ENCODE data around the gene STAT3. TPM values are rescaled to one million over a fixed set of nuclear protein-coding genes. Genes with fewer than 3 reads are reported as not detected.
"Not testable (repeated sequence)": the region's sequence is repeated elsewhere in the genome, so short reads cannot be mapped to it uniquely, and the experiment has no call there.

The STAT3 gene
- total RNA-seq, 2 donors from 2014 or later = 189 to 505 TPM

- peak overlapping the region; percentile 77 to 91 for H3K27ac Mint-ChIP-seq
- no peak for DNase-seq (ENCODE audit: low spot score in 2 of 2)
- H3K9me3 Mint-ChIP-seq = no peaks in the 10 kb centered on the region
- peak; percentile 12 to 14 for ATAC-seq
- H3K36me3 Mint-ChIP-seq = peaks cover 39 to 62% of the 10 kb centered on the region in 2 donors
Observed at GRCh38 chr17:42305543-42306384, 82.5 kb downstream of the STAT3 start.

- not testable (repeated sequence) for DNase-seq (ENCODE audit: low spot score in 2 of 2); ATAC-seq; H3K9me3 Mint-ChIP-seq
- Mint-ChIP-seq H3K36me3 (peaks cover 39 to 54% of the 10 kb centered on the region in 2 donors), H3K27ac (peak overlapping the region; percentile 83 to 86)
Observed at GRCh38 chr17:42305031-42305330, 83.3 kb downstream of the STAT3 start.

GRCh38 chr17:42304187-42305030, 83.8 kb downstream of the STAT3 start:
- ATAC-seq (no peak), DNase-seq (ENCODE audit: low spot score in 2 of 2) (no peak)
- peak overlapping the region; percentile 83 to 86 for H3K27ac Mint-ChIP-seq
- H3K9me3 Mint-ChIP-seq = no peaks in the 10 kb centered on the region
- H3K36me3 Mint-ChIP-seq = peaks cover 39 to 54% of the 10 kb centered on the region in 2 donors

- DNase-seq (ENCODE audit: low spot score in 2 of 2) = no peak
- peaks cover 43 to 47% of the 10 kb centered on the region in 2 donors for H3K36me3 Mint-ChIP-seq
Observed at GRCh38 chr17:42303694-42304093, 84.5 kb downstream of the STAT3 start.

GRCh38 chr17:42301022-42301421, 87.2 kb downstream of the STAT3 start:
- DNase-seq (ENCODE audit: low spot score in 2 of 2) = no peak
- Mint-ChIP-seq H3K36me3 (peaks cover 35 to 44% of the 10 kb centered on the region in 2 donors), H3K9me3 (no peaks in the 10 kb centered on the region), H3K27ac (peak overlapping the region in 1 of 2 donors; percentile 77)
- no peak for ATAC-seq

More at GRCh38 chr17:42303694-42304093, 84.5 kb downstream of the STAT3 start:
- no peak for ATAC-seq
- peak overlapping the region; percentile 47 to 83 for H3K27ac Mint-ChIP-seq
- no peaks in the 10 kb centered on the region for H3K9me3 Mint-ChIP-seq

- H3K36me3 Mint-ChIP-seq = peaks cover 31 to 41% of the 10 kb centered on the region in 2 donors
- H3K9me3 Mint-ChIP-seq; ATAC-seq; H3K27ac Mint-ChIP-seq; DNase-seq (ENCODE audit: low spot score in 2 of 2): not testable (repeated sequence)
Observed at GRCh38 chr17:42299913-42300312, 88.3 kb downstream of the STAT3 start.

- H3K9me3 Mint-ChIP-seq; ATAC-seq; DNase-seq (ENCODE audit: low spot score in 2 of 2): not testable (repeated sequence)
- Mint-ChIP-seq H3K27ac (peak overlapping the region in 1 of 2 donors; percentile 57), H3K36me3 (peaks cover 28 to 35% of the 10 kb centered on the region in 2 donors)
Observed at GRCh38 chr17:42299361-42299760, 88.9 kb downstream of the STAT3 start.

GRCh38 chr17:42297775-42298174, 90.5 kb downstream of the STAT3 start:
- Mint-ChIP-seq H3K36me3 (peaks cover 21 to 34% of the 10 kb centered on the region in 2 donors), H3K27ac (peak overlapping the region in 1 of 2 donors; percentile 44)
- not testable (repeated sequence) for ATAC-seq; H3K9me3 Mint-ChIP-seq; DNase-seq (ENCODE audit: low spot score in 2 of 2)

- H3K36me3 Mint-ChIP-seq = peaks cover 13 to 38% of the 10 kb centered on the region in 2 donors
- ATAC-seq = no peak
- peak overlapping the region in 1 of 2 donors; percentile 12 for H3K27ac Mint-ChIP-seq
Observed at GRCh38 chr17:42296012-42296411, 92.2 kb downstream of the STAT3 start.

GRCh38 chr17:42294469-42295398, 93.5 kb downstream of the STAT3 start:
- no peak for DNase-seq (ENCODE audit: low spot score in 2 of 2)
- ATAC-seq = no peak
- Mint-ChIP-seq H3K9me3 (no peaks in the 10 kb centered on the region), H3K36me3 (peaks cover 25 to 47% of the 10 kb centered on the region in 2 donors), H3K27ac (peak overlapping the region; percentile 12 to 65)

More at GRCh38 chr17:42296012-42296411, 92.2 kb downstream of the STAT3 start:
- no peaks in the 10 kb centered on the region for H3K9me3 Mint-ChIP-seq
- DNase-seq (ENCODE audit: low spot score in 2 of 2) = no peak

- no peak for ATAC-seq
- no peak for DNase-seq (ENCODE audit: low spot score in 2 of 2)
- peak overlapping the region in 1 of 2 donors; percentile 92 for H3K27ac Mint-ChIP-seq
- H3K9me3 Mint-ChIP-seq = no peaks in the 10 kb centered on the region
- H3K36me3 Mint-ChIP-seq = peaks cover 27 to 59% of the 10 kb centered on the region in 2 donors
Observed at GRCh38 chr17:42291129-42291528, 97.1 kb downstream of the STAT3 start.

GRCh38 chr17:42290577-42290976, 97.7 kb downstream of the STAT3 start:
- Mint-ChIP-seq H3K9me3 (no peaks in the 10 kb centered on the region), H3K36me3 (peaks cover 27 to 63% of the 10 kb centered on the region in 2 donors), H3K27ac (peak overlapping the region; percentile 92 to 97)
- DNase-seq (ENCODE audit: low spot score in 2 of 2) = peak in 1 of 2 donors; percentile 47
- no peak for ATAC-seq

- peaks cover 27 to 65% of the 10 kb centered on the region in 2 donors for H3K36me3 Mint-ChIP-seq
- H3K9me3 Mint-ChIP-seq = no peaks in the 10 kb centered on the region
- DNase-seq (ENCODE audit: low spot score in 2 of 2) = peak in 1 of 2 donors; percentile 76
- peak; percentile 14 to 24 for ATAC-seq
- H3K27ac Mint-ChIP-seq = peak overlapping the region; percentile 92 to 97
Observed at GRCh38 chr17:42289611-42290181, 98.5 kb downstream of the STAT3 start.

- Mint-ChIP-seq H3K27ac (peak overlapping the region; percentile 92 to 97), H3K36me3 (peaks cover 27 to 60% of the 10 kb centered on the region in 2 donors), H3K9me3 (no peaks in the 10 kb centered on the region)
- ATAC-seq = peak; percentile 55 to 57
- DNase-seq (ENCODE audit: low spot score in 2 of 2) = peak; percentile 51 to 83
Observed at GRCh38 chr17:42288803-42289610, 99.2 kb downstream of the STAT3 start.
